Duodenal mucosa (tissue), 2 donors: Measurements from ENCODE around the gene MCM10.
"Not testable (repeated sequence)": the region's sequence is repeated elsewhere in the genome, so short reads cannot be mapped to it uniquely, and the experiment has no call there.

ENCODE experiments used
- H3K27ac ChIP-seq: one replicate; pipeline ENCODE4 v1.7.0; 2013; ENCODE audit warnings: low read depth, low read length
- H3K27me3 ChIP-seq, 2 donors: one replicate each; pipeline ENCODE4 v1.7.0; 2013; ENCODE audit warnings: low read length in 2 of 2, control low read depth in 1 of 2; ENCODE audit not compliant: insufficient read depth in 2 of 2, control insufficient read depth in 1 of 2
- H3K36me3 ChIP-seq, 2 donors: one replicate each; pipeline ENCODE4 v1.7.0; 2013; ENCODE audit warnings: low read length in 2 of 2, control low read depth in 1 of 2; ENCODE audit not compliant: insufficient read depth in 2 of 2, control insufficient read depth in 1 of 2
- H3K4me1 ChIP-seq, 2 donors: one replicate each; pipeline ENCODE4 v1.7.0; 2013; ENCODE audit warnings: low read length in 2 of 2, control low read depth in 1 of 2; ENCODE audit not compliant: insufficient read depth in 2 of 2, control insufficient read depth in 1 of 2
- H3K4me3 ChIP-seq, 2 donors: one replicate each; pipeline ENCODE4 v1.7.0; 2013; ENCODE audit warnings: low read length in 2 of 2, low read depth in 1 of 2
- H3K9ac ChIP-seq, 2 donors: one replicate each; pipeline ENCODE4 v1.7.0; 2013; ENCODE audit warnings: low read length in 2 of 2, low read depth in 1 of 2
- H3K9me3 ChIP-seq, 2 donors: one replicate each; pipeline ENCODE4 v1.7.0; 2013; ENCODE audit warnings: low read length in 2 of 2, control low read depth in 1 of 2; ENCODE audit not compliant: control insufficient read depth in 1 of 2

MCM10 gene

DNA sequence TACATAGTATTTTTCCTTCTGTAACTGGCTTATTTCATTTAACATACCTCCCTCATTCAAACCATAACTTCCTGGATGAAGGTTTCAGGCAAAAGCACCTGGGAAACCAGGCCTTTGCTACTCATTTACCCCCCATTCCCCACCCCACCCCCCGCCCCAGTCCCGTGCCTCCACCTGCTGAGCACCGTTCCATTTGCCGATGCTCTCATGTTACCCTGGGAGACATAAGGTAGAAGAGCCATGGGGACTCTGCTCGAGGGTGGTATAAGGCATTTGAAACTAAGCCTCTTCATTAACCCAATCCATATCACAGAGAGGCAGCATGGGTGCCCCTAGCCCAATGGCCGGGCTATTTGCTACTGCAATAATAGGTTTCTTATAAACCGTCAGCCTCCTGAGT, 22.2 kb upstream of the MCM10 start:
- Histone ChIP-seq H3K27ac (no peak overlapping the region), H3K4me3 (no peak overlapping the region), H3K9ac (no peak overlapping the region), H3K27me3 (no peaks in the 10 kb centered on the region), H3K9me3 (no peaks in the 10 kb centered on the region), H3K36me3 (peaks cover 30 to 58% of the 10 kb centered on the region in 2 donors), H3K4me1 (no peaks in the 10 kb centered on the region)

DNA sequence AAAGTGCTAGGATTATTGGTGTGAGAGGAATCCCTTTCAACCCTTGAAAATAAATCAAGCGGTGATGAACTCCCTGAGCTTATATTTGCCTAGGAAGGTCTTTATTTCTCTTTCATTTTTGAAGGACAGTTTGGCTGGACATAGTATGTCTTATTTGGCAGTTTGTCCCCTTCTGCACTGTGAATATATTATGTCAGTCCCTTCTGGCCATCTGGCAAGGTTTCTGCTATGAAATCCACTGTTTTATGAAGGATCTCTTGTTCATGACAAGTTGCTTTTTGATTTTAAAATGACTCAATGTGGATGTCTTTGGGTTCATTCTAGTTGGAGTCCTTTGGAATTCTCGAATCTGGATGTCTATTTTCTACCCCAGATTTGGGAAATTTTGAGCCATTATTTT, 21.7 kb upstream of the MCM10 start:
- H3K9ac ChIP-seq = no peak overlapping the region
- no peaks in the 10 kb centered on the region for H3K9me3 ChIP-seq
- no peak overlapping the region for H3K4me3 ChIP-seq
- peaks cover 29 to 53% of the 10 kb centered on the region in 2 donors for H3K36me3 ChIP-seq
- H3K27ac ChIP-seq = no peak overlapping the region
- no peaks in the 10 kb centered on the region for H3K27me3 ChIP-seq
- no peaks in the 10 kb centered on the region for H3K4me1 ChIP-seq

DNA sequence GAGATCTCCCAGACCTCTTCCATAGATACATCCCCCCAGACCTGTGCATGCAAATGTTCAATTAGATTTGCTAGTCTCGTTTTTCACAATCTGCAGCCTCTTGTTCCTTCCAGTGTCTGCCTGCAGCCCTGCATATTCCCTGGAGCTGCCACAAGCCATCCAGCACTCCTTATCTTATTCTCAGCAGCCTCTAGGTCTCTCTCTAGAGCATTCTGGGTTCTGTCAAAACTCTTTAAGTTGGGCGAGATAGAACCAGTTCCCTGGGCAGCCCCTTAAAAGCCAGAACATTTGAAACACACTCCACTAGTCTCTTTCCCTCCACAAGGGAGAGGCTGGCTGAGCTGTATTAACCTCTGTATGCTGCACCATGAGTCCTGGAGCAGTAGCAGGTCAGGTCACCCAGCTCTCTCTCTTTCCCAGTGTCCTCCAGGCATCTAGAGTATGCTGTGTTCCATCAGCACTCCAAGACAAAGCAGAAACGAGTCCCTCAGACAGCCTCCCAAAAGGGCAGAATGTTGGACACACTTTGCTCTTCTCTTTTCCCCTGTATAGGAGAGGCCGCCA, 20.6 kb upstream of the MCM10 start:
- Histone ChIP-seq H3K9ac (no peak overlapping the region), H3K4me3 (no peak overlapping the region), H3K9me3 (no peaks in the 10 kb centered on the region), H3K4me1 (no peaks in the 10 kb centered on the region), H3K27me3 (no peaks in the 10 kb centered on the region), H3K36me3 (peaks cover 18 to 42% of the 10 kb centered on the region in 2 donors), H3K27ac (no peak overlapping the region)

DNA sequence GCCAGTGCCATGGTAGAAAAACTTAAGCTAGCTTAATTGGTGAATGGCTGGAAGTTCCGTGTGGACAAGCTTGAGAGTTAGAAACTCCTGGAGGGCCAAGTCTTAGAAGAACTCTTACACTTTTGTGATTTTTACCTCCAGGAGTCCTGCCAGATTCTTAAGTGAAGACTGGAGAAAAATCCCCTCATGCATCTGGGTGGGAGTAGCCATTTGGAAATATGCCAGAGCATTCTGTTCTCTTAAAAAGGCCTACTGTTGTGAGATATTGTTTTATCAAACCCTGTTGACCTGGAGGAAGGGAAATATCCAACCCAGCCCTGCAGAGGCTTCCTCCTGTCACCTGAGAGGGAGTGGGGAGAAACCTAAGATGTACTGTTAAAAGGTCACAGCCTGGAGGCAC, 17.6 kb upstream of the MCM10 start:
- Histone ChIP-seq H3K36me3 (peaks cover 8 to 24% of the 10 kb centered on the region in 2 donors), H3K27ac (no peak overlapping the region)

DNA sequence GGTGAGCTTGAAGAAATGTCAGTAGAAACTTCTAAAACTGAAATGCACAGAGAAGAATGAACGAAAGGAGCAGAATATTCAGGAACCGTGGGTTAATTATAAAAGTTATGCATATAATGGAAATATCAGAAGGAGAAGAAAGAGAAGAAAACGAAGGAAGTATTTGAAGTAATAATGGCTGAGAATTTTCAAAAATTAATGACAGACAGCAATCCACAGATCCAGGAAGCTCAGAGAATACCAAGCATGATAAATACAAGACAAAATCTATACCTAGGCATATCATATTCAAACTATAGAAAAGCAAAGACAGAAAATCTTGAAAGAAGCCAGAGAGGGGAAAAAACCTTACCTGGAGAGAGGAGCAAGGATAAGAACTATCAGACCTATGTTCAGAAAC, 16.5 kb upstream of the MCM10 start:
- no peaks in the 10 kb centered on the region for H3K4me1 ChIP-seq

More for the DNA sequence above, 17.6 kb upstream of the MCM10 start:
- Histone ChIP-seq H3K4me3 (no peak overlapping the region), H3K4me1 (no peaks in the 10 kb centered on the region), H3K9me3 (peaks cover 0 to 6% of the 10 kb centered on the region in 2 donors), H3K9ac (no peak overlapping the region), H3K27me3 (no peaks in the 10 kb centered on the region)

DNA sequence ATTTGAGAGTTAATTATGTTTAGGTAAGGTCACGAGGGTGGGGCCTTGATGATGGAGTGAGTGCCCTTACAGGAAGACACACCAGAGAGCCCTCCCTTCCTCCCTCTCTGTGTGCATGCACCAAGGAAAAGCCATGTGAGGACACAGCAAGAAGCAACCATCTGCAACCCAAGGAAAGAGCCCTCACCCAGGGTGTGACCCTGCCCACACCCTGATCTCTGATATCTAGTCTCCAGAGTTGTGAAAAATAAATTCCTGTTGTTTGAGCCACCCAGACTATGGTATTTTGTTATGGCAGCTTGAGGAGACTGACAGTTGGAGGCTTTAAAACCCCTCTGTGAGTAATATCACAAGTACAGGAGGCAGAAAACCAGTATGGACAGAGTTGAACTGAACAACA, 15.0 kb upstream of the MCM10 start:
- H3K9me3 ChIP-seq = peaks cover 0 to 6% of the 10 kb centered on the region in 2 donors

More for the DNA sequence above, 16.5 kb upstream of the MCM10 start:
- no peaks in the 10 kb centered on the region for H3K27me3 ChIP-seq
- H3K36me3 ChIP-seq = peaks cover 5 to 22% of the 10 kb centered on the region in 2 donors
- no peak overlapping the region for H3K27ac ChIP-seq
- no peak overlapping the region for H3K4me3 ChIP-seq
- no peak overlapping the region for H3K9ac ChIP-seq
- peaks cover 0 to 6% of the 10 kb centered on the region in 2 donors for H3K9me3 ChIP-seq

DNA sequence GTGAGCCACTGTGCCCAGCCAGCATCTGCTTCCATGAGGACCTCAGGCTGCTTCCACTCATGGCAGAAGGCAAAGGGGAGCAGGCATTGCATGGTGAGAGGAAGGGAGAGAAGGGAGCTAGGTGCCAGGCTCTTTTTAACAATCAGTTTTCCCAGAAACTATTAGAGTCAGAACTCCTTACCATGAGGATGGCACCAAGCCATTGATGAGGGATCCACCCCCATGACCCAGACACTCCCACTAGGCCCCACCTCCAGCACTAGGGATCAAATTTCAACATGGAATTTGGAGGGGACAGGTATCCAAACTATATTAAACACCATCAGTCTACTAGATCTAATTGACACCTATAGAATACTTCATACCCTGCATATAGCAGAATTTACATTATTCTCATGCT, 14.2 kb upstream of the MCM10 start:
- Histone ChIP-seq H3K36me3 (peaks cover 5 to 9% of the 10 kb centered on the region in 2 donors), H3K27ac (no peak overlapping the region), H3K4me1 (no peaks in the 10 kb centered on the region), H3K4me3 (no peak overlapping the region), H3K9me3 (peaks cover 0 to 6% of the 10 kb centered on the region in 2 donors), H3K9ac (no peak overlapping the region), H3K27me3 (no peaks in the 10 kb centered on the region)

More for the DNA sequence above, 15.0 kb upstream of the MCM10 start:
- no peak overlapping the region for H3K27ac ChIP-seq
- H3K27me3 ChIP-seq = no peaks in the 10 kb centered on the region
- no peak overlapping the region for H3K4me3 ChIP-seq
- H3K9ac ChIP-seq = no peak overlapping the region
- no peaks in the 10 kb centered on the region for H3K4me1 ChIP-seq
- peaks cover 5 to 12% of the 10 kb centered on the region in 2 donors for H3K36me3 ChIP-seq

DNA sequence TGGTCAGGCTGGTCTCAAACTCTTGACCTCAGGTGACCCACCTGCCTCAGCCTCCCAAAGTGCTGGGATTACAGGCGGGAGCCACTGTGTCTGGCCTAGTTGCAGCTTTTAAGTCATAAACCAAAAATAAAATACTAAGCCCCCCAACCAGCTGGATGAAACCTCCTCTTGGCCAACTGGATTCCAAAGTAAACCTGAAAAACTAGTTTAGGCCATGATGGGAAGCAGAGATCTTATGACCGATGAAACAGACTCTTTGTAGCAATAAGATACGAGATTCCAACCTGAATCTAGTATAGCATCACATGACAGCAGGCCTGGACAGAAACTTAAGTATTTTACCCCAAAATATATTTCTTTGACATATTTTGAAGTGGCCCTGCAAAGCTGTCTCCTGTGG, 9.1 kb upstream of the MCM10 start:
- Histone ChIP-seq H3K9ac (no peak overlapping the region), H3K27me3 (no peaks in the 10 kb centered on the region), H3K27ac (no peak overlapping the region), H3K36me3 (no peaks in the 10 kb centered on the region), H3K9me3 (no peaks in the 10 kb centered on the region), H3K4me3 (no peak overlapping the region), H3K4me1 (no peaks in the 10 kb centered on the region)

DNA sequence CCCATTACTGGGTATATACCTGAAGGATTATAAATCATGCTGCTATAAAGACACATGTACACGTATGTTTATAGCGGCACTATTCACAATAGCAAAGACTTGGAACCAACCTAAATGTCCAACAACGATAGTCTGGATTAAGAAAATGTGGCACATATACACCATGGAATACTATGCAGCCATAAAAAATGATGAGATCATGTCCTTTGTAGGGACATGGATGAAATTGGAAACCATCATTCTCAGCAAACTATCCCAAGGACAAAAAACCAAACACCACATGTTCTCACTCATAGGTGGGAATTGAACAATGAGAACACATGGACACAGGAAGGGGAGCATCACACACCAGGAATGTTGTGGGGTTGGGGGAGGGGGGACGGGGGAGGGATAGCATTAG, 5.5 kb upstream of the MCM10 start:
- H3K4me1 ChIP-seq, H3K36me3 ChIP-seq, H3K9me3 ChIP-seq, H3K27ac ChIP-seq, H3K9ac ChIP-seq, H3K4me3 ChIP-seq, H3K27me3 ChIP-seq: not testable (repeated sequence)

DNA sequence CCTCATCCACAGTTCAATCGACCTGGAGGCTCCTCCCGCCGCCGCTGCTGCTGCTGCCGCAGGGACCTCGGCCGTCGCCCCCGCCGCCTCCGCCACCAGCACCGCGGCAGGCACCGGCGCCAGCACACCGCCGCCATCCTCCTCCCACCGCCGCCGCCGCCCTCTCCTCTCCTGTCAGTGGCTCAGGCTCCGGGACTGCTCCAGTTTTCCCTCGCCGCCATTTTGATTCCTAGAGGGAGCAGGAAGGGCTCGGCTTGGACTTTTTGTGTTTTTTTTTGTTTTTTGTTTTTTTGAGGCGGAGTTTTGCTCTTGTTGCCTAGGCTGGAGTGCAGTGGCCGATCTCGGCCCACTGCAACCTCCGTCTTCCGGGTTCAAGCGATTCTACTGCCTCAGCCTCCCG, 3.0 kb upstream of the MCM10 start:
- Histone ChIP-seq H3K4me1 (peaks cover 10 to 19% of the 10 kb centered on the region in 2 donors), H3K4me3 (peak overlapping the region; percentile 66 to 67), H3K36me3 (no peaks in the 10 kb centered on the region), H3K27ac (no peak overlapping the region), H3K9ac (peak overlapping the region in 1 of 2 donors; percentile 33), H3K27me3 (no peaks in the 10 kb centered on the region), H3K9me3 (no peaks in the 10 kb centered on the region)
